Measurements from ENCODE around the gene ZNF454. TPM values are rescaled to one million over a fixed set of nuclear protein-coding genes. Genes with fewer than 3 reads are reported as not detected.

ZNF454 gene
- total RNA-seq, 1 experiment from 2014 or later = 0.61 TPM

DNA sequence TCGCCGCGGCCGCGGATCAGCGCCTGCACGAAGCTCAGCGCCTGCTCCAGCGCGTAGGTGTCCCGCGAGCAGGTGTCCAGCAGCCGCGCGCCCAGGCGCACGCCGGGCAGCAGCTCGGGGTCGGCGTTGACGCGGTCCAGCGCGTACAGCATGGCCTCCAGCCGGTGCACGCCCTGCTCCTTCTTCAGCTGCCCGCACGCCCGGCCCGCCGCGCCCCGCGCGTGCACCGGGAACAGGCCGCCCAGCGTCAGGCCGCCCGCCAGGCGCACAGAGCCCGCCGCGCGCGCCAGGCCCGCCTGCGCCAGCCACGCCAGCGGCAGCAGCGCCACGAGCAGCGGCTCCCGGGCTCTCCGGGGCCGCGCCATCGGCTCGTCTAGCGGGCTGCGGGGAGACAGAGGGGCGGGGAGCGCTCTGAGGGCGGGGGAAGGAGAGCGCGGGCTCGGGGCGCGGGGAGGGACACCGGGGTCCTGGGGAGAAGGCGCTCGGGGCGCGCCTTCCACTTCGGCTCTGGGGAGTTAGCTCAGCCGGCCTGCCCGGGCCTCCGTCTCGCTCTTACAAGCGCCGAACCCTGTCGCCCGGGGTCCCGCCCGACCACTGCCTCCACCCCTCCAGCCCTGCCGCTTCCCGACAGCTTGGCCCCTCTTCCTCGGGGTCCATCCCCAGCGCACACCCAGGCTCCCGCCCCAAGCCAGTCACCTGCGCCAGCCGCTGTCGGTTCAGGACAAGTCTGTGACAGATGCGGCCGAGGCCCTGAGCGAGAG lies 53.8 kb downstream of the ZNF454 start, which contains the start of gene GRM6:
Gene GRM6, minus strand, starts transcription at position 741 of the 761 bp plus-strand sequence. Its CDS starts 376 bp downstream, at position 365.
- CTCF ChIA-PET = no interaction called here
- Histone ChIP-seq H3K27ac (ENCODE audit: low read depth, low read length) (no peak within 1 kb of the TSS), H3K79me2 (ENCODE audit: insufficient read depth, low read length) (no peaks in the 10 kb centered on the region), H3K4me3 (replicated peaks in 1 of 2; ENCODE audit: low read depth in 1 of 2, low read length in 2 of 2) (no peak within 1 kb of the TSS), H3K9me3 (ENCODE audit: control insufficient read depth in 1 of 2, insufficient read depth in 1 of 2, low read depth in 1 of 2, low read length in 2 of 2) (no peaks in the 10 kb centered on the region; a peak in 2 of 4 replicates), H3K9me2 (ENCODE audit: insufficient read depth) (no peaks in the 10 kb centered on the region), H3K4me1 (ENCODE audit: control insufficient read depth in 1 of 2, insufficient read depth in 2 of 2, low read length in 2 of 2) (no peaks in the 10 kb centered on the region), H3K27me3 (ENCODE audit: insufficient read depth, low read length) (no peaks in the 10 kb centered on the region), H3K9ac (ENCODE audit: low read length) (no peak within 1 kb of the TSS), H3K36me3 (ENCODE audit: control insufficient read depth in 1 of 2, insufficient read depth in 2 of 2, low read length in 2 of 2) (no peaks in the 10 kb centered on the region), H2AFZ (ENCODE audit: low read depth, low read length, poor library complexity, severe bottlenecking) (no peak within 1 kb of the TSS), H3K4me2 (ENCODE audit: low read length) (no peak within 1 kb of the TSS), H4K20me1 (ENCODE audit: insufficient read depth) (no peaks in the 10 kb centered on the region)
- ATAC-seq = no peak
- RAD21 ChIA-PET (ENCODE audit: low non-redundant PET in 1 of 2, low total read pairs in 2 of 2, uncharacterized antibody in 2 of 2, unreplicated experiment in 2 of 2) = no interaction called here
- no TSS peak for BruUV-seq (replicated peaks)
- DNase-seq (ENCODE audit: low read depth, low spot score) = no peak
- intact Hi-C loops (cut with micrococcal nuclease) = no loop called here
- POLR2A ChIA-PET = no interaction called here
- TF ChIP-seq SIN3A (IDR thresholded peaks at IDR 0.05; ENCODE audit: low read depth) (no peak), ZFX (IDR thresholded peaks at IDR 0.05) (no peak), SP1 (IDR thresholded peaks at IDR 0.05; ENCODE audit: low read depth) (no peak), EGR1 (IDR thresholded peaks at IDR 0.05; ENCODE audit: low read depth) (no peak), CBX3 (IDR thresholded peaks at IDR 0.05; ENCODE audit: low read depth) (no peak), ELF1 (IDR thresholded peaks at IDR 0.05; ENCODE audit: borderline replicate concordance, low read depth) (no peak), CTCF (IDR thresholded peaks at IDR 0.05 in 2 of 3, conservative IDR thresholded peaks at IDR 0.05 in 1 of 3; ENCODE audit: borderline replicate concordance in 1 of 3, insufficient read depth in 1 of 3, low read depth in 2 of 3, low read length in 2 of 3) (no peak), POLR2A (IDR thresholded peaks at IDR 0.05; ENCODE audit: borderline replicate concordance, extremely low read depth, insufficient read depth, insufficient read length) (no peak), EZH2 (IDR thresholded peaks at IDR 0.05) (no peak), MAX (IDR thresholded peaks at IDR 0.05) (no peak), POLR2AphosphoS5 (IDR thresholded peaks at IDR 0.05; ENCODE audit: low read depth, low read length) (no peak), SRF (IDR thresholded peaks at IDR 0.05; ENCODE audit: low read depth) (no peak), EZH2phosphoT487 (IDR thresholded peaks at IDR 0.05; ENCODE audit: borderline replicate concordance) (no peak)
- TF ChIP-seq, protein P1, sequence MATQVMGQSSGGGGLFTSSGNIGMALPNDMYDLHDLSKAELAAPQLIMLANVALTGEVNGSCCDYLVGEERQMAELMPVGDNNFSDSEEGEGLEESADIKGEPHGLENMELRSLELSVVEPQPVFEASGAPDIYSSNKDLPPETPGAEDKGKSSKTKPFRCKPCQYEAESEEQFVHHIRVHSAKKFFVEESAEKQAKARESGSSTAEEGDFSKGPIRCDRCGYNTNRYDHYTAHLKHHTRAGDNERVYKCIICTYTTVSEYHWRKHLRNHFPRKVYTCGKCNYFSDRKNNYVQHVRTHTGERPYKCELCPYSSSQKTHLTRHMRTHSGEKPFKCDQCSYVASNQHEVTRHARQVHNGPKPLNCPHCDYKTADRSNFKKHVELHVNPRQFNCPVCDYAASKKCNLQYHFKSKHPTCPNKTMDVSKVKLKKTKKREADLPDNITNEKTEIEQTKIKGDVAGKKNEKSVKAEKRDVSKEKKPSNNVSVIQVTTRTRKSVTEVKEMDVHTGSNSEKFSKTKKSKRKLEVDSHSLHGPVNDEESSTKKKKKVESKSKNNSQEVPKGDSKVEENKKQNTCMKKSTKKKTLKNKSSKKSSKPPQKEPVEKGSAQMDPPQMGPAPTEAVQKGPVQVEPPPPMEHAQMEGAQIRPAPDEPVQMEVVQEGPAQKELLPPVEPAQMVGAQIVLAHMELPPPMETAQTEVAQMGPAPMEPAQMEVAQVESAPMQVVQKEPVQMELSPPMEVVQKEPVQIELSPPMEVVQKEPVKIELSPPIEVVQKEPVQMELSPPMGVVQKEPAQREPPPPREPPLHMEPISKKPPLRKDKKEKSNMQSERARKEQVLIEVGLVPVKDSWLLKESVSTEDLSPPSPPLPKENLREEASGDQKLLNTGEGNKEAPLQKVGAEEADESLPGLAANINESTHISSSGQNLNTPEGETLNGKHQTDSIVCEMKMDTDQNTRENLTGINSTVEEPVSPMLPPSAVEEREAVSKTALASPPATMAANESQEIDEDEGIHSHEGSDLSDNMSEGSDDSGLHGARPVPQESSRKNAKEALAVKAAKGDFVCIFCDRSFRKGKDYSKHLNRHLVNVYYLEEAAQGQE (IDR thresholded peaks at IDR 0.05; ENCODE audit: low read depth) = no peak
- TF ChIP-seq, protein P2, sequence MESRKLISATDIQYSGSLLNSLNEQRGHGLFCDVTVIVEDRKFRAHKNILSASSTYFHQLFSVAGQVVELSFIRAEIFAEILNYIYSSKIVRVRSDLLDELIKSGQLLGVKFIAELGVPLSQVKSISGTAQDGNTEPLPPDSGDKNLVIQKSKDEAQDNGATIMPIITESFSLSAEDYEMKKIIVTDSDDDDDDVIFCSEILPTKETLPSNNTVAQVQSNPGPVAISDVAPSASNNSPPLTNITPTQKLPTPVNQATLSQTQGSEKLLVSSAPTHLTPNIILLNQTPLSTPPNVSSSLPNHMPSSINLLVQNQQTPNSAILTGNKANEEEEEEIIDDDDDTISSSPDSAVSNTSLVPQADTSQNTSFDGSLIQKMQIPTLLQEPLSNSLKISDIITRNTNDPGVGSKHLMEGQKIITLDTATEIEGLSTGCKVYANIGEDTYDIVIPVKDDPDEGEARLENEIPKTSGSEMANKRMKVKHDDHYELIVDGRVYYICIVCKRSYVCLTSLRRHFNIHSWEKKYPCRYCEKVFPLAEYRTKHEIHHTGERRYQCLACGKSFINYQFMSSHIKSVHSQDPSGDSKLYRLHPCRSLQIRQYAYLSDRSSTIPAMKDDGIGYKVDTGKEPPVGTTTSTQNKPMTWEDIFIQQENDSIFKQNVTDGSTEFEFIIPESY (IDR thresholded peaks at IDR 0.05; ENCODE audit: extremely low read depth, insufficient replicate concordance, low read length) = no peak
